GM12878 (cell line): ENCODE data around the gene BACE2. TPM values are rescaled to one million over a fixed set of nuclear protein-coding genes. Genes with fewer than 3 reads are reported as not detected.
A peak's percentile ranks its signal among the peaks of the same experiment; 100 is the strongest.

Experiments
- ATAC-seq: fragments of 200-7000 bp; cut with Tn5 transposase; 3 replicates; pipeline ENCODE4 v1.9.1; 2020; ENCODE audit warnings: mild to moderate bottlenecking, moderate library complexity
- BruUV-seq: library from RNA; stranded (reverse); fragments of 400-500 nt; replicated peaks from 2 replicates; lab custom pipeline; 2021; lab: Mats Ljungman, UMichigan
- CTCF ChIA-PET: fragments of 300-600 bp; sonication (Branson Sonifier 250); formaldehyde crosslinking; extraction: SDS; loops from one replicate; lab custom pipeline; 2021; ENCODE audit warnings: inconsistent platforms; lab: Yijun Ruan, JAX
- POLR2A ChIA-PET: fragments of 350-600 bp; formaldehyde crosslinking; extraction: SDS; loops from one replicate; lab custom pipeline; 2021; ENCODE audit warnings: inconsistent platforms; lab: Charles Lee
- RAD21 ChIA-PET: fragments of 300-600 bp; sonication (Branson Sonifier 250); formaldehyde crosslinking; loops from one replicate; lab custom pipeline; 2023; ENCODE audit warnings: antibody characterized with exemption; ENCODE audit not compliant: unreplicated experiment; lab: Charles Lee
- SMC1A ChIA-PET: fragments of 300-600 bp; sonication (Branson Sonifier 250); formaldehyde crosslinking; loops from one replicate; lab custom pipeline; 2023; ENCODE audit not compliant: unreplicated experiment, uncharacterized antibody; lab: Charles Lee
- DNase-seq: peaks from one replicate; pipeline ENCODE4 v3.0.0-alpha.2; 2011; ENCODE audit warnings: low read depth, low spot score
- FAIRE-seq: peaks from 3 replicates; lab custom pipeline; 2011; peaks lifted over from hg19 to GRCh38; lab: Jason Lieb, UNC
- H2AFZ ChIP-seq: 2 replicates; pipeline ENCODE4 v1.6.0; 2011; ENCODE audit warnings: low read depth, low read length, control low read depth; ENCODE audit not compliant: control insufficient read depth
- H3K27ac ChIP-seq: 2 replicates; pipeline ENCODE4 v1.5.1; 2011; ENCODE audit warnings: control low read depth; ENCODE audit not compliant: control insufficient read depth, insufficient read depth
- H3K27me3 ChIP-seq, 2 experiments: replicated peaks in 1 of 2; 2 replicates each; pipeline versions ENCODE4 v1.6.0 to v1.6.1; 2011; ENCODE audit warnings: low read length in 1 of 2; ENCODE audit not compliant: control insufficient read depth in 2 of 2, insufficient read depth in 2 of 2
- H3K36me3 ChIP-seq, 2 experiments: 2 replicates each; pipeline ENCODE4 v1.5.1; 2011; ENCODE audit warnings: low read length in 1 of 2; ENCODE audit not compliant: control insufficient read depth in 2 of 2, insufficient read depth in 2 of 2
- H3K4me1 ChIP-seq: 2 replicates; pipeline ENCODE4 v1.6.1; 2011; ENCODE audit warnings: mild to moderate bottlenecking, low read length, moderate library complexity, mixed read lengths; ENCODE audit not compliant: control insufficient read depth, insufficient read depth
- H3K4me2 ChIP-seq: 2 replicates; pipeline ENCODE4 v1.6.0; 2011; ENCODE audit warnings: control low read depth; ENCODE audit not compliant: control insufficient read depth, insufficient read depth
- H3K4me3 ChIP-seq: fragments of 200-600 bp; sonication (generic); 2 replicates; pipeline ENCODE4 v1.5.1; 2016
- H3K79me2 ChIP-seq: 2 replicates; pipeline ENCODE4 v1.6.0; 2011; ENCODE audit warnings: low read length; ENCODE audit not compliant: control insufficient read depth, insufficient read depth
- H3K9ac ChIP-seq: 2 replicates; pipeline ENCODE4 v1.8.0; 2011; ENCODE audit warnings: low read length, control low read depth, mixed read lengths; ENCODE audit not compliant: control insufficient read depth, insufficient read depth
- H3K9me3 ChIP-seq: replicated peaks from 3 replicates; pipeline ENCODE4 v1.5.1; 2011; ENCODE audit warnings: mild to moderate bottlenecking, low read length; ENCODE audit not compliant: control insufficient read depth, insufficient read depth
- H4K20me1 ChIP-seq: 2 replicates; pipeline ENCODE4 v1.6.0; 2011; ENCODE audit not compliant: control insufficient read depth, insufficient read depth
- NFXL1 ChIP-seq: fragments of 450-650 bp; IDR thresholded peaks from 2 replicates; pipeline ENCODE4 v1.6.1; 2017; ENCODE audit warnings: antibody characterized with exemption, mild to moderate bottlenecking, borderline replicate concordance
- PAX5 ChIP-seq: IDR thresholded peaks from 2 replicates; pipeline ENCODE4 v1.6.1; 2011; ENCODE audit warnings: low read depth, low read length, borderline replicate concordance
- SUZ12 ChIP-seq: fragments of 200-600 bp; sonication (generic); IDR thresholded peaks from one replicate; pipeline ENCODE4 v1.6.1; 2018; ENCODE audit warnings: antibody characterized with exemption, mild to moderate bottlenecking; ENCODE audit not compliant: unreplicated experiment
- TCF12 ChIP-seq: IDR thresholded peaks from 2 replicates; pipeline ENCODE4 v1.6.1; 2011; ENCODE audit warnings: low read depth, mild to moderate bottlenecking, low read length
- WGBS: methylation state at CpG from one replicate; pipeline ENCODE4 v1.1.6; 2016; ENCODE audit warnings: low lambda C conversion rate; ENCODE audit not compliant: insufficient replicate concordance, insufficient coverage; ENCODE audit errors: missing lambda C conversion rate; 5-methylcytosine and 5-hydroxymethylcytosine counted together
- in situ Hi-C: fragments of 300-500 bp; cut with MboI; formaldehyde crosslinking; loops from 9 replicates; pipeline ENCODE4 v1.14.3; 2018; ENCODE audit warnings: mixed read lengths
- intact Hi-C: fragments of 100-400 bp; cut with micrococcal nuclease; formaldehyde crosslinking; loops from one replicate; pipeline ENCODE4 v1.14.2; 2022; ENCODE audit not compliant: unreplicated experiment
- polyA plus RNA-seq, 11 experiments: library from polyadenylated mRNA; depleted of rRNA in 4 of 11; unstranded in 6 of 11; stranded (reverse) in 5 of 11; fragments of >200 nt; fragmentation: Nextera tagmentation in 4 of 11; fragmentation: Illumina TruSeq in 1 of 11; extraction: Ambion mirVana in 4 of 11; extraction: Trizol in 1 of 11; gene quantifications; 1 replicate in 1 of 11; 2 replicates in 10 of 11; pipeline versions ENCODE4 v1.2.1 to v1.2.3, GENCODE V29; 2011 to 2016; ENCODE audit warnings: inconsistent platforms in 2 of 11, missing spikeins in 2 of 11, low read depth in 1 of 11
- total RNA-seq, 4 experiments: library from RNA; depleted of rRNA in 3 of 4; stranded (reverse); fragments of >200 nt in 3 of 4; fragmentation: Illumina TruSeq in 1 of 4; extraction: Trizol in 1 of 4; gene quantifications; 2 replicates each; pipeline versions ENCODE4 v1.2.1 to v1.2.3, GENCODE V29; 2013 to 2021
- TF ChIP-seq, protein P1 (sequence below): fragments of 450-650 bp; IDR thresholded peaks from 2 replicates; pipeline ENCODE4 v1.6.1; 2017; ENCODE audit warnings: mild to moderate bottlenecking, moderate library complexity
- TF ChIP-seq, protein P2 (sequence below): IDR thresholded peaks from 2 replicates; pipeline ENCODE4 v1.6.1; 2011; ENCODE audit warnings: low read depth, low read length, improper control_type of control experiment, borderline replicate concordance

Gene BACE2
- total and polyA plus RNA-seq, 10 of the 15 experiments (the other 5 are each of a cell fraction or from before 2014, with no cell fraction given): 0.04 to 0.69 (median 0.18) TPM; not detected in 5

DNA sequence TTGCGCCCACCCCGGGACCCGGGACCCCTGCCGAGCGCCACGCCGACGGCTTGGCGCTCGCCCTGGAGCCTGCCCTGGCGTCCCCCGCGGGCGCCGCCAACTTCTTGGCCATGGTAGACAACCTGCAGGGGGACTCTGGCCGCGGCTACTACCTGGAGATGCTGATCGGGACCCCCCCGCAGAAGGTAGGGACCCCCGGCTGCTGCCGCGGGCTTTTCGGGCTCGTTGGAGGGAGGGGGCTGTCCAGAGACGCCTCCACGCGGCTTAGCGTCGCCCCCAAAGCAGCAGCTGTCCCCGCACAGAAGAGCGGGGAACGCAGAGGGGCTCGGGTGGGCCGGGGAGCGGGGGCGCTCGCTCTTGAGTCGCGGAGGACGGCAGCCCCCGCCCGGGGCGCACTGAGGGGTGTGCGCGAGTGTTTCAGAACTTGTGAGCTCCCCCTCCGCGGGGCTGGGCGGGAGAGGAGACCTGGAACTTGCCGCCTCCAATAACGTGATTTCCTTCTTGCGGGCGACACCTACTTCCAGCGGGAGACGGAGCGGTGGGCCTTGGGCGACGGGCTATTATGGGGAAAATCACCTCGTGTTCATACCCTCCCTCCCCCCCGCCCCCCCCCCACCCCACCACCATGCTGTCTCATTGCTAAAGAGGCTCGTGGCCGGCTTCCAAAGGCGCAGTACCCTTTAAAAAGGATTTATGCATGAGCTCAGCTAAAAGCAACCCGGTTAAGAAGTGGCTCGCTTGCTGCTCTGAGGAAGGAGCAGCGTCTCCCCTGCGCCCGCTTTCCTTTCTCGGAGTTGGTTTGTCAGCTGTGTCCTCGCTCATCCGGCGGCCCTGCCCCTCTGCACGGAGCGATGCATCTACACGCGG lies 664 bp downstream of the BACE2 start:
- H3K27ac ChIP-seq: no peak overlapping the region
- CTCF ChIA-PET: no interaction called here
- no peaks in the 10 kb centered on the region for H4K20me1 ChIP-seq
- RAD21 ChIA-PET: no interaction called here
- no peak overlapping the region; the same call in 1 of the 2 replicates for H3K9ac ChIP-seq
- DNase-seq (no peak), FAIRE-seq (no peak)
- intact Hi-C loops: no loop called here
- no peaks in the 10 kb centered on the region for H3K9me3 ChIP-seq
- H3K4me2 ChIP-seq: peak overlapping the region; percentile 63; the same call in 1 of the 2 replicates
- no peak overlapping the region for H2AFZ ChIP-seq
- H3K79me2 ChIP-seq: no peaks in the 10 kb centered on the region
- TF ChIP-seq SUZ12: peak; percentile 88
- TF ChIP-seq TCF12: no peak
- no peak for TF ChIP-seq PAX5
- TF ChIP-seq, protein P1, sequence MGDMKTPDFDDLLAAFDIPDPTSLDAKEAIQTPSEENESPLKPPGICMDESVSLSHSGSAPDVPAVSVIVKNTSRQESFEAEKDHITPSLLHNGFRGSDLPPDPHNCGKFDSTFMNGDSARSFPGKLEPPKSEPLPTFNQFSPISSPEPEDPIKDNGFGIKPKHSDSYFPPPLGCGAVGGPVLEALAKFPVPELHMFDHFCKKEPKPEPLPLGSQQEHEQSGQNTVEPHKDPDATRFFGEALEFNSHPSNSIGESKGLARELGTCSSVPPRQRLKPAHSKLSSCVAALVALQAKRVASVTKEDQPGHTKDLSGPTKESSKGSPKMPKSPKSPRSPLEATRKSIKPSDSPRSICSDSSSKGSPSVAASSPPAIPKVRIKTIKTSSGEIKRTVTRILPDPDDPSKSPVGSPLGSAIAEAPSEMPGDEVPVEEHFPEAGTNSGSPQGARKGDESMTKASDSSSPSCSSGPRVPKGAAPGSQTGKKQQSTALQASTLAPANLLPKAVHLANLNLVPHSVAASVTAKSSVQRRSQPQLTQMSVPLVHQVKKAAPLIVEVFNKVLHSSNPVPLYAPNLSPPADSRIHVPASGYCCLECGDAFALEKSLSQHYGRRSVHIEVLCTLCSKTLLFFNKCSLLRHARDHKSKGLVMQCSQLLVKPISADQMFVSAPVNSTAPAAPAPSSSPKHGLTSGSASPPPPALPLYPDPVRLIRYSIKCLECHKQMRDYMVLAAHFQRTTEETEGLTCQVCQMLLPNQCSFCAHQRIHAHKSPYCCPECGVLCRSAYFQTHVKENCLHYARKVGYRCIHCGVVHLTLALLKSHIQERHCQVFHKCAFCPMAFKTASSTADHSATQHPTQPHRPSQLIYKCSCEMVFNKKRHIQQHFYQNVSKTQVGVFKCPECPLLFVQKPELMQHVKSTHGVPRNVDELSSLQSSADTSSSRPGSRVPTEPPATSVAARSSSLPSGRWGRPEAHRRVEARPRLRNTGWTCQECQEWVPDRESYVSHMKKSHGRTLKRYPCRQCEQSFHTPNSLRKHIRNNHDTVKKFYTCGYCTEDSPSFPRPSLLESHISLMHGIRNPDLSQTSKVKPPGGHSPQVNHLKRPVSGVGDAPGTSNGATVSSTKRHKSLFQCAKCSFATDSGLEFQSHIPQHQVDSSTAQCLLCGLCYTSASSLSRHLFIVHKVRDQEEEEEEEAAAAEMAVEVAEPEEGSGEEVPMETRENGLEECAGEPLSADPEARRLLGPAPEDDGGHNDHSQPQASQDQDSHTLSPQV: no peak
- TF ChIP-seq, protein P2, sequence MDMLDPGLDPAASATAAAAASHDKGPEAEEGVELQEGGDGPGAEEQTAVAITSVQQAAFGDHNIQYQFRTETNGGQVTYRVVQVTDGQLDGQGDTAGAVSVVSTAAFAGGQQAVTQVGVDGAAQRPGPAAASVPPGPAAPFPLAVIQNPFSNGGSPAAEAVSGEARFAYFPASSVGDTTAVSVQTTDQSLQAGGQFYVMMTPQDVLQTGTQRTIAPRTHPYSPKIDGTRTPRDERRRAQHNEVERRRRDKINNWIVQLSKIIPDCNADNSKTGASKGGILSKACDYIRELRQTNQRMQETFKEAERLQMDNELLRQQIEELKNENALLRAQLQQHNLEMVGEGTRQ: no peak
- TF ChIP-seq NFXL1: no peak
- TF ChIP-seq, all 136 proteins: peak for 1
- H3K4me1 ChIP-seq: no peaks in the 10 kb centered on the region
- in situ Hi-C loops: no loop called here
- no TSS peak for BruUV-seq
- H3K36me3 ChIP-seq: no peaks in the 10 kb centered on the region
- peaks cover 0 to 7% of the 10 kb centered on the region in 2 experiments for H3K27me3 ChIP-seq
- 0 out of 2 replicates have a peak overlapping the region, but pooled peaks have one; percentile 36 for H3K4me3 ChIP-seq
- SMC1A ChIA-PET: no interaction called here
- POLR2A ChIA-PET: no interaction called here
- 1% methylated on average over 62 of the region's 75 CpGs for WGBS
- ATAC-seq: no peak
